WTC11 (cell line): ENCODE results near the gene RARB. TPM values are rescaled to one million over a fixed set of nuclear protein-coding genes. Genes with fewer than 3 reads are reported as not detected.

ENCODE experiments used
- ATAC-seq: fragments of 200-7000 bp; cut with Tn5 transposase; 2 replicates; pipeline ENCODE4 v1.10.0; 2021; ENCODE audit warnings: mild to moderate bottlenecking, moderate library complexity
- CTCF ChIA-PET: fragments of 300-600 bp; sonication (Branson Sonifier 250); formaldehyde crosslinking; loops from one replicate; lab custom pipeline; 2021; ENCODE audit warnings: antibody characterized with exemption; lab: Charles Lee
- POLR2A ChIA-PET: fragments of 350-600 bp; sonication (Branson Sonifier 250); formaldehyde crosslinking; loops from one replicate; lab custom pipeline; 2021; ENCODE audit warnings: antibody characterized with exemption; lab: Charles Lee
- DNase-seq: peaks from one replicate; pipeline ENCODE4 v3.0.0; 2021; ENCODE audit warnings: low spot score
- H3K27ac Mint-ChIP-seq: 2 replicates; pipeline ENCODE4 v1.8.0; 2021; ENCODE audit warnings: mixed read lengths
- H3K27me3 Mint-ChIP-seq: 2 replicates; pipeline ENCODE4 v1.8.0; 2021; ENCODE audit warnings: low read depth, mild to moderate bottlenecking, moderate library complexity, mixed read lengths
- H3K36me3 Mint-ChIP-seq: 2 replicates; pipeline ENCODE4 v1.8.0; 2021; ENCODE audit warnings: mixed read lengths
- H3K4me1 Mint-ChIP-seq: 2 replicates; pipeline ENCODE4 v1.8.0; 2022; ENCODE audit warnings: mixed read lengths
- H3K4me3 Mint-ChIP-seq: 2 replicates; pipeline ENCODE4 v1.8.0; 2021; ENCODE audit warnings: mild to moderate bottlenecking, moderate library complexity, mixed read lengths
- H3K9me3 Mint-ChIP-seq: 2 replicates; pipeline ENCODE4 v1.8.0; 2021; ENCODE audit warnings: mixed read lengths
- CREB1 ChIP-seq: sonication (generic); formaldehyde crosslinking; IDR thresholded peaks from 2 replicates; pipeline ENCODE4 v1.8.0; 2023; ENCODE audit warnings: mild to moderate bottlenecking, missing genetic modification reagents
- EMX1 ChIP-seq: fragments of 250-450 bp; sonication (Bioruptor Pico); IDR thresholded peaks from 2 replicates; pipeline ENCODE4 v1.8.0; 2021; ENCODE audit warnings: mild to moderate bottlenecking
- FOXJ3 ChIP-seq: sonication (generic); formaldehyde crosslinking; IDR thresholded peaks from 2 replicates; pipeline ENCODE4 v1.9.0; 2021; ENCODE audit warnings: missing genetic modification reagents, mild to moderate bottlenecking, borderline replicate concordance
- IRF1 ChIP-seq: sonication (generic); formaldehyde crosslinking; IDR thresholded peaks from 2 replicates; pipeline ENCODE4 v1.8.0; 2023; ENCODE audit warnings: missing genetic modification reagents
- IRF2 ChIP-seq: sonication (generic); formaldehyde crosslinking; IDR thresholded peaks from 2 replicates; pipeline ENCODE4 v1.8.0; 2022; ENCODE audit warnings: low read depth, missing genetic modification reagents, borderline replicate concordance
- MXD4 ChIP-seq: fragments of 250-450 bp; sonication (Bioruptor Pico); IDR thresholded peaks from 2 replicates; pipeline ENCODE4 v1.8.0; 2021; ENCODE audit warnings: mild to moderate bottlenecking, moderate library complexity, borderline replicate concordance
- MYBL2 ChIP-seq: sonication (generic); formaldehyde crosslinking; IDR thresholded peaks from 2 replicates; pipeline ENCODE4 v1.8.1; 2023; ENCODE audit warnings: mild to moderate bottlenecking, moderate library complexity, missing genetic modification reagents
- NFYB ChIP-seq: sonication (generic); formaldehyde crosslinking; conservative IDR thresholded peaks from 2 replicates; pipeline ENCODE4 v1.8.0; 2022; ENCODE audit warnings: low read depth, missing genetic modification reagents
- NR2C2 ChIP-seq: sonication (generic); formaldehyde crosslinking; IDR thresholded peaks from 2 replicates; pipeline ENCODE4 v1.8.0; 2022; ENCODE audit warnings: mild to moderate bottlenecking, missing genetic modification reagents
- ZNF121 ChIP-seq: sonication (generic); formaldehyde crosslinking; IDR thresholded peaks from 2 replicates; pipeline ENCODE4 v1.8.0; 2023; ENCODE audit warnings: missing genetic modification reagents
- ZNF219 ChIP-seq: sonication (generic); formaldehyde crosslinking; IDR thresholded peaks from 2 replicates; pipeline ENCODE4 v1.8.0; 2023; ENCODE audit warnings: missing genetic modification reagents, mild to moderate bottlenecking, borderline replicate concordance
- ZNF263 ChIP-seq: sonication (generic); formaldehyde crosslinking; IDR thresholded peaks from 2 replicates; pipeline ENCODE4 v1.8.1; 2022; ENCODE audit warnings: low read depth, mild to moderate bottlenecking, moderate library complexity, missing genetic modification reagents
- ZNF423 ChIP-seq: fragments of 250-450 bp; sonication (Bioruptor Pico); IDR thresholded peaks from 2 replicates; pipeline ENCODE4 v2.1.2; 2022; ENCODE audit warnings: mild to moderate bottlenecking, moderate library complexity
- total RNA-seq: library from RNA; stranded (reverse); gene quantifications from 3 replicates; pipeline ENCODE4 v1.2.3, GENCODE V29; 2021
- TF ChIP-seq, protein P1 (sequence below): sonication (generic); formaldehyde crosslinking; IDR thresholded peaks from 2 replicates; pipeline ENCODE4 v1.8.1; 2022; ENCODE audit warnings: missing genetic modification reagents, borderline replicate concordance
- TF ChIP-seq, protein P2 (sequence below): sonication (generic); formaldehyde crosslinking; IDR thresholded peaks from 2 replicates; pipeline ENCODE4 v1.8.1; 2023; ENCODE audit warnings: mild to moderate bottlenecking, missing genetic modification reagents, moderate library complexity
- TF ChIP-seq, protein P3 (sequence below): sonication (generic); formaldehyde crosslinking; IDR thresholded peaks from 2 replicates; pipeline ENCODE4 v1.8.0; 2023; ENCODE audit warnings: mild to moderate bottlenecking, missing genetic modification reagents
- TF ChIP-seq, protein P4 (sequence below): sonication (generic); formaldehyde crosslinking; IDR thresholded peaks from 2 replicates; pipeline ENCODE4 v1.8.1; 2022; ENCODE audit warnings: mild to moderate bottlenecking, moderate library complexity, missing genetic modification reagents

Gene RARB
- total RNA-seq, 1 experiment from 2014 or later, result not detected

GRCh38 chr3:25507811-25508210, 79.7 kb downstream of the RARB start:
- POLR2A ChIA-PET, result no interaction called here
- CTCF ChIA-PET, result no interaction called here
- Mint-ChIP-seq H3K4me3 (no peak overlapping the region), H3K27ac (no peak overlapping the region), H3K9me3 (no peaks in the 10 kb centered on the region), H3K27me3 (no peaks in the 10 kb centered on the region; the same call in 1 of the 2 replicates), H3K4me1 (no peaks in the 10 kb centered on the region), H3K36me3 (no peaks in the 10 kb centered on the region)
- ATAC-seq (no peak), DNase-seq (no peak)
- no peak for TF ChIP-seq FOXJ3 (CRISPR knock-in tag)
- no peak for TF ChIP-seq NR2C2 (CRISPR knock-in tag)

DNA sequence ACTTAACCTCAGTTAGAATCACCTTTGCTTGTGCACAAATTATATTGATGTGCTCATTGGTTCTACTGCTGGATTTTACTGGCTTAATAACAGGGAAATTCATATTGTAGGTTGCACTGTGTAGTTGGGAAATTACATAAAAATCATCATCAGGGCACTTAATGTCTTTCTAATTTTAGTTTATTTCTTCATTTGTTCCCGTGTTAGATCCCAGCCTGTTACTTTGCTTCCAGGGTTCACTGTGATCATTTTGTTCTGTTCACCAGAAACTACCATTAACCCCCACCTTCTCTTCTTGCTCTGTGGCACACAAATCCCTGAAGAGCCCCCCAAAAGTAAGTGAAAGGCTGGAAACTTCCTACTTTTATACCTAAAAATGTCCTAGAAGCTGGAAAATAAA, 80.4 kb downstream of the RARB start:
- Mint-ChIP-seq H3K27me3 (no peaks in the 10 kb centered on the region; the same call in 1 of the 2 replicates), H3K27ac (no peak overlapping the region), H3K36me3 (no peaks in the 10 kb centered on the region), H3K9me3 (no peaks in the 10 kb centered on the region), H3K4me3 (no peak overlapping the region), H3K4me1 (peaks cover 1% of the 10 kb centered on the region)
- TF ChIP-seq, protein P1, sequence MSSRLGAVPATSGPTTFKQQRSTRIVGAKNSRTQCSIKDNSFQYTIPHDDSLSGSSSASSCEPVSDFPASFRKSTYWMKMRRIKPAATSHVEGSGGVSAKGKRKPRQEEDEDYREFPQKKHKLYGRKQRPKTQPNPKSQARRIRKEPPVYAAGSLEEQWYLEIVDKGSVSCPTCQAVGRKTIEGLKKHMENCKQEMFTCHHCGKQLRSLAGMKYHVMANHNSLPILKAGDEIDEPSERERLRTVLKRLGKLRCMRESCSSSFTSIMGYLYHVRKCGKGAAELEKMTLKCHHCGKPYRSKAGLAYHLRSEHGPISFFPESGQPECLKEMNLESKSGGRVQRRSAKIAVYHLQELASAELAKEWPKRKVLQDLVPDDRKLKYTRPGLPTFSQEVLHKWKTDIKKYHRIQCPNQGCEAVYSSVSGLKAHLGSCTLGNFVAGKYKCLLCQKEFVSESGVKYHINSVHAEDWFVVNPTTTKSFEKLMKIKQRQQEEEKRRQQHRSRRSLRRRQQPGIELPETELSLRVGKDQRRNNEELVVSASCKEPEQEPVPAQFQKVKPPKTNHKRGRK (CRISPR knock-in tag), result no peak
- TF ChIP-seq IRF1, result no peak
- TF ChIP-seq CREB1, result no peak
- TF ChIP-seq NR2C2 (CRISPR knock-in tag), result no peak
- no peak for TF ChIP-seq FOXJ3 (CRISPR knock-in tag)
- no peak for TF ChIP-seq ZNF219 (CRISPR knock-in tag)
- ChIA-PET CTCF (no interaction called here), POLR2A (no interaction called here)
- no peak for DNase-seq
- ATAC-seq, result no peak

- ChIA-PET POLR2A (interaction anchor here (0.7 kb wide), 1 partner anchor 735 kb away, joined by 3 read pairs; no protein-coding TSS in a partner anchor), CTCF (no interaction called here)
- Mint-ChIP-seq H3K4me3 (no peak overlapping the region), H3K4me1 (peaks cover 6% of the 10 kb centered on the region), H3K9me3 (no peaks in the 10 kb centered on the region), H3K27me3 (no peaks in the 10 kb centered on the region; the same call in 1 of the 2 replicates), H3K36me3 (no peaks in the 10 kb centered on the region), H3K27ac (no peak overlapping the region)
- DNase-seq (no peak), ATAC-seq (no peak)
- no peak for TF ChIP-seq ZNF423
- TF ChIP-seq EMX1 (CRISPR knock-in tag), result no peak
Measured at GRCh38 chr3:25508901-25509300, 80.8 kb downstream of the RARB start.

DNA sequence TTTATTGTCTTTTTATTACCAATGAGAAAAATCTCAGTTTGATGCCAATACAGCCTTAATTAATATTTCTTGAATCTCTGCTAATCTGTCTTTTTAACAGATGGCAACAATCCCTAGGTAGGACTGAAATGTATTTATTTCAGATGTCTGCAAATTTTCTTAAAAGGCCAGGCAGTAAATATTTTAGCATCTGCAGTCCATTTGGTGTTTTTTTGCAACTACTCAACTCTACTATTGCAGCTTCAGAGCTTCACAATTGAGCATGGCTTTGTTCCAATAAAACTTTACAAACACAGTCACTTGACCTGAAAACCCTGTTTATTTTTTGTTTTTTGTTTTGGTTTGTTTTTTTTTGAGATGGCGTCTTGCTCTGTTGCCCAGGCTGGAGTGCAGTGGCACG, 82.7 kb downstream of the RARB start:
- DNase-seq (no peak), ATAC-seq (no peak)
- Mint-ChIP-seq H3K36me3 (no peaks in the 10 kb centered on the region), H3K4me1 (peaks cover 13% of the 10 kb centered on the region), H3K27ac (no peak overlapping the region), H3K4me3 (no peak overlapping the region), H3K9me3 (peaks cover 6% of the 10 kb centered on the region), H3K27me3 (no peaks in the 10 kb centered on the region)
- TF ChIP-seq, protein P2, sequence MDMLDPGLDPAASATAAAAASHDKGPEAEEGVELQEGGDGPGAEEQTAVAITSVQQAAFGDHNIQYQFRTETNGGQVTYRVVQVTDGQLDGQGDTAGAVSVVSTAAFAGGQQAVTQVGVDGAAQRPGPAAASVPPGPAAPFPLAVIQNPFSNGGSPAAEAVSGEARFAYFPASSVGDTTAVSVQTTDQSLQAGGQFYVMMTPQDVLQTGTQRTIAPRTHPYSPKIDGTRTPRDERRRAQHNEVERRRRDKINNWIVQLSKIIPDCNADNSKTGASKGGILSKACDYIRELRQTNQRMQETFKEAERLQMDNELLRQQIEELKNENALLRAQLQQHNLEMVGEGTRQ (CRISPR knock-in tag), result no peak
- TF ChIP-seq MXD4 (CRISPR knock-in tag) (no peak), ZNF263 (CRISPR knock-in tag) (no peak), ZNF423 (no peak), MYBL2 (CRISPR knock-in tag) (no peak), CREB1 (no peak), IRF2 (CRISPR knock-in tag) (no peak), NFYB (no peak), ZNF121 (CRISPR knock-in tag) (no peak)
- TF ChIP-seq, protein P3, sequence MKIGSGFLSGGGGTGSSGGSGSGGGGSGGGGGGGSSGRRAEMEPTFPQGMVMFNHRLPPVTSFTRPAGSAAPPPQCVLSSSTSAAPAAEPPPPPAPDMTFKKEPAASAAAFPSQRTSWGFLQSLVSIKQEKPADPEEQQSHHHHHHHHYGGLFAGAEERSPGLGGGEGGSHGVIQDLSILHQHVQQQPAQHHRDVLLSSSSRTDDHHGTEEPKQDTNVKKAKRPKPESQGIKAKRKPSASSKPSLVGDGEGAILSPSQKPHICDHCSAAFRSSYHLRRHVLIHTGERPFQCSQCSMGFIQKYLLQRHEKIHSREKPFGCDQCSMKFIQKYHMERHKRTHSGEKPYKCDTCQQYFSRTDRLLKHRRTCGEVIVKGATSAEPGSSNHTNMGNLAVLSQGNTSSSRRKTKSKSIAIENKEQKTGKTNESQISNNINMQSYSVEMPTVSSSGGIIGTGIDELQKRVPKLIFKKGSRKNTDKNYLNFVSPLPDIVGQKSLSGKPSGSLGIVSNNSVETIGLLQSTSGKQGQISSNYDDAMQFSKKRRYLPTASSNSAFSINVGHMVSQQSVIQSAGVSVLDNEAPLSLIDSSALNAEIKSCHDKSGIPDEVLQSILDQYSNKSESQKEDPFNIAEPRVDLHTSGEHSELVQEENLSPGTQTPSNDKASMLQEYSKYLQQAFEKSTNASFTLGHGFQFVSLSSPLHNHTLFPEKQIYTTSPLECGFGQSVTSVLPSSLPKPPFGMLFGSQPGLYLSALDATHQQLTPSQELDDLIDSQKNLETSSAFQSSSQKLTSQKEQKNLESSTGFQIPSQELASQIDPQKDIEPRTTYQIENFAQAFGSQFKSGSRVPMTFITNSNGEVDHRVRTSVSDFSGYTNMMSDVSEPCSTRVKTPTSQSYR, result no peak
- TF ChIP-seq, protein P4, sequence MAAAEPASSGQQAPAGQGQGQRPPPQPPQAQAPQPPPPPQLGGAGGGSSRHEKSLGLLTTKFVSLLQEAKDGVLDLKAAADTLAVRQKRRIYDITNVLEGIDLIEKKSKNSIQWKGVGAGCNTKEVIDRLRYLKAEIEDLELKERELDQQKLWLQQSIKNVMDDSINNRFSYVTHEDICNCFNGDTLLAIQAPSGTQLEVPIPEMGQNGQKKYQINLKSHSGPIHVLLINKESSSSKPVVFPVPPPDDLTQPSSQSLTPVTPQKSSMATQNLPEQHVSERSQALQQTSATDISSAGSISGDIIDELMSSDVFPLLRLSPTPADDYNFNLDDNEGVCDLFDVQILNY (CRISPR knock-in tag), result no peak
- ChIA-PET CTCF (interaction anchor here (0.6 kb wide), 1 partner anchor 254 kb away, joined by 3 read pairs; no protein-coding TSS in a partner anchor), POLR2A (no interaction called here)
